Common myeloid progenitor, CD34-positive (primary cell): Measurements from ENCODE around the gene FAM149B1.

Experiments
- CTCF ChIA-PET: fragments of 350-600 bp; sonication (Branson Sonifier 250); formaldehyde crosslinking; loops from one replicate; lab custom pipeline; 2021; ENCODE audit warnings: antibody characterized with exemption; lab: Charles Lee
- POLR2A ChIA-PET: fragments of 350-600 bp; sonication (Branson Sonifier 250); formaldehyde crosslinking; loops from one replicate; lab custom pipeline; 2021; ENCODE audit warnings: antibody characterized with exemption; lab: Charles Lee
- DNase-seq, 3 donors: peaks; one replicate each; pipeline versions ENCODE4 v3.0.0 to v3.0.0-alpha.2; 2013
- H3K27ac ChIP-seq, 2 experiments: 1 replicate in 1 of 2; 2 replicates in 1 of 2; pipeline ENCODE4 v1.7.0; 2013; ENCODE audit warnings: inconsistent platforms in 2 of 2, low read length in 2 of 2, mild to moderate bottlenecking in 2 of 2, low read depth in 1 of 2, moderate library complexity in 1 of 2; ENCODE audit not compliant: severe bottlenecking in 2 of 2, insufficient read depth in 1 of 2, poor library complexity in 1 of 2
- H3K27me3 ChIP-seq, 5 experiments: replicated peaks in 2 of 5; 1 replicate in 3 of 5; 2 replicates in 2 of 5; pipeline versions ENCODE4 v1.6.1 to v1.7.0; 2013; ENCODE audit warnings: low read length in 4 of 5, mild to moderate bottlenecking in 2 of 5, moderate library complexity in 2 of 5, inconsistent platforms in 1 of 5; ENCODE audit not compliant: insufficient read depth in 5 of 5, control insufficient read depth in 4 of 5
- H3K36me3 ChIP-seq, 4 experiments: 1 replicate in 2 of 4; 2 replicates in 2 of 4; pipeline versions ENCODE4 v1.6.1 to v1.7.0; 2013; ENCODE audit warnings: low read length in 3 of 4, control low read depth in 1 of 4, mild to moderate bottlenecking in 1 of 4; ENCODE audit not compliant: control insufficient read depth in 4 of 4, insufficient read depth in 4 of 4
- H3K4me1 ChIP-seq, 4 experiments: 1 replicate in 3 of 4; 2 replicates in 1 of 4; pipeline versions ENCODE4 v1.6.1 to v1.7.1; 2013; ENCODE audit warnings: low read length in 3 of 4, mild to moderate bottlenecking in 3 of 4, control low read depth in 1 of 4, inconsistent platforms in 1 of 4, moderate library complexity in 1 of 4; ENCODE audit not compliant: control insufficient read depth in 4 of 4, insufficient read depth in 4 of 4; ENCODE audit errors: control extremely low read depth in 1 of 4
- H3K4me3 ChIP-seq, 7 experiments: 1 replicate in 4 of 7; 2 replicates in 3 of 7; pipeline versions ENCODE4 v1.5.1 to v1.7.0; 2013; ENCODE audit warnings: mild to moderate bottlenecking in 7 of 7, low read length in 6 of 7, moderate library complexity in 6 of 7, inconsistent platforms in 2 of 7, low read depth in 2 of 7, control low read depth in 1 of 7; ENCODE audit not compliant: insufficient read depth in 4 of 7, control insufficient read depth in 1 of 7; ENCODE audit errors: extremely low read depth in 1 of 7
- H3K9me3 ChIP-seq, 5 experiments: 1 replicate in 4 of 5; 2 replicates in 1 of 5; pipeline versions ENCODE4 v1.6.1 to v1.7.1; 2013; ENCODE audit warnings: low read length in 4 of 5, mild to moderate bottlenecking in 2 of 5, inconsistent platforms in 1 of 5, low read depth in 1 of 5, moderate library complexity in 1 of 5; ENCODE audit not compliant: control insufficient read depth in 4 of 5, insufficient read depth in 2 of 5; ENCODE audit errors: control extremely low read depth in 1 of 5
- WGBS: methylation state at CpG from one replicate; pipeline ENCODE4 v1.1.5; 2013; ENCODE audit not compliant: insufficient coverage; 5-methylcytosine and 5-hydroxymethylcytosine counted together

The FAM149B1 gene

GRCh38 chr10:73159038-73159648 is 8.8 kb upstream of the FAM149B1 start:
- Histone ChIP-seq H3K36me3 (peaks cover 18 to 48% (median 31%) of the 10 kb centered on the region in 4 experiments), H3K4me3 (no peak overlapping the region), H3K9me3 (no peaks in the 10 kb centered on the region), H3K27ac (peak overlapping the region in 1 of 2 experiments; percentile 32), H3K4me1 (no peaks in the 10 kb centered on the region), H3K27me3 (no peaks in the 10 kb centered on the region)
- ChIA-PET POLR2A (no interaction called here), CTCF (interaction anchor here (0.7 to 4.1 kb wide), 10 partner anchors 11 to 93 kb away, joined by 3 to 23 read pairs (median 4); partner anchors contain the start of genes ECD, FAM149B1, MRPS16 and P4HA1)
- peak; percentile 60 to 72 (median 60) for DNase-seq
- WGBS, result no CpG with 5 or more reads among the region's 5 CpGs

- WGBS, result no CpG with 5 or more reads among the region's 1 CpG
Measured at GRCh38 chr10:73161079-73161478, 6.8 kb upstream of the FAM149B1 start.

DNA sequence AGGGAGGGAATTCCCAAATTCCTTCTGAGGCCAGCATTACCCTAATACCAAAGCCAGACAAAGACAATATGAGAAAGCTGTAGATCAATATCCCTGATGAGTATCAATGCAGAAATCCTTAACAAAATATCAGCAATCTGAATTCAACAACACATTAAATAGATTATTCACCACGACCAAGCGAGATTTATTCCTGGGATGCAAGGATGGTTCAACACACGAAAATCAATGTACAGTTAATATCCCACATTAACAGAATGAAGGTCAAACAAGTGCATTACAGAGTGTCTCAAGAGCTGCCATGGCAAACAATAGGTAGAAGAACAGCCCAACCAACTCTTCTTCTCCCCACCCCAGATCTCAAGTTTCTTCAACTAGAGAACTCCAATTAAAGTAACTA is 6.3 kb upstream of the FAM149B1 start:
- no peak for DNase-seq
- peaks cover 10 to 37% (median 20%) of the 10 kb centered on the region in 4 experiments for H3K36me3 ChIP-seq
- no peak overlapping the region for H3K27ac ChIP-seq
- ChIA-PET POLR2A (no interaction called here), CTCF (interaction anchor here (1.0 to 1.4 kb wide), 3 partner anchors 10 to 29 kb away, joined by 3 to 4 read pairs (median 3); no protein-coding TSS in a partner anchor)
- 100% methylated on average over 2 of the region's 3 CpGs for WGBS
- no peaks in the 10 kb centered on the region for H3K27me3 ChIP-seq
- no peaks in the 10 kb centered on the region for H3K9me3 ChIP-seq
- peaks cover 0 to 5% (median under 1%) of the 10 kb centered on the region in 4 experiments for H3K4me1 ChIP-seq
- H3K4me3 ChIP-seq, result no peak overlapping the region

More at GRCh38 chr10:73161079-73161478, 6.8 kb upstream of the FAM149B1 start:
- DNase-seq, result no peak
- Histone ChIP-seq H3K4me3 (no peak overlapping the region), H3K4me1 (peaks cover 0 to 3% (median 0%) of the 10 kb centered on the region in 4 experiments), H3K9me3 (no peaks in the 10 kb centered on the region), H3K36me3 (peaks cover 14 to 42% (median 25%) of the 10 kb centered on the region in 4 experiments), H3K27ac (no peak overlapping the region), H3K27me3 (no peaks in the 10 kb centered on the region)
- POLR2A ChIA-PET, result no interaction called here
- CTCF ChIA-PET, result interaction anchor here (1.0 to 3.6 kb wide), 3 partner anchors 9 to 16 kb away, joined by 3 to 23 read pairs (median 4); partner anchors contain the start of genes ECD and FAM149B1

DNA sequence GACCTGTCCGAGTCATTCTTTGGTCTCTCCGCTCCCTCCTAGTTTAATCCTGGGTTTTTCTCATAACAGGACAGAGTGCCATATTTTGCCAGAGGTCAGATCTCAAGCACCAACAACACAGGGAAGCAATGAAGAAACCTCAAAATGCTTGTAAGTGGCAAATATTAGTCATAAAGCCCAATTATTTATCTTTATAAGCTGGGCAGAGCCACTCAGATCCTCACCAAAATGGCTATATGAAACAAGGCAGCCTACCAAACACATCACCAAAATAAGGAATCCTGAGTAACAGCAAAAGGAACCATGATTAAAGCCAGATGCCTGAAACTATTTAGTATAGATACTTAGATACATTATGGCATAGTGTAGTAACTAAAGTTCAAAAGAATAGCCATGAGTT is 4.8 kb upstream of the FAM149B1 start:
- Histone ChIP-seq H3K9me3 (no peaks in the 10 kb centered on the region), H3K4me1 (peaks cover 2 to 14% (median 8%) of the 10 kb centered on the region in 4 experiments), H3K27ac (peak overlapping the region in 1 of 2 experiments; percentile 30), H3K36me3 (peaks cover 3 to 36% (median 19%) of the 10 kb centered on the region in 4 experiments), H3K27me3 (no peaks in the 10 kb centered on the region), H3K4me3 (no peak overlapping the region)
- CTCF ChIA-PET, result interaction anchor here (1.3 kb wide), 1 partner anchor 11 kb away, joined by 4 read pairs; no protein-coding TSS in a partner anchor
- WGBS, result 95% methylated on average over 2 of the region's 2 CpGs
- POLR2A ChIA-PET, result interaction anchor here (0.6 kb wide), 1 partner anchor 176 kb away, joined by 4 read pairs; no protein-coding TSS in a partner anchor
- DNase-seq, result no peak

DNA sequence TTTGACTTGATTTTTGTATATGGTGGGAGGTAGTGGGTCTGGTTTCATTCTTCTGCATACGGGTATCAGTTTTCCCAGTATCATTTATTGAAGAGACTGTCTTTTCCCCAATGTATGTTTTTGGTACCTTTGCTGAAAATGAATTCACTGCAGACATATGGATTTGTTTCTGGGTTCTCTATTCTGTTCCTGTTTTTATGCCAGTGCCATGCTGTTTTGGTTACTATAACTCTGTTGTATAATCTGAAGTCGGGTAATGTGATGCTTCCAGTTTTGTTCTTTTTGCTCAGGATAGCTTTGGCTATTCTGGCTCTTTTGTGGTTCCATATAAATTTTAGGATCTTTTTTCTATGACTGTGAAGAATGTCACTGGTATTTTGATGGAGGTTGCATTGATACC is 947 bp upstream of the FAM149B1 start:
- CTCF ChIA-PET, result interaction anchor here (0.9 to 1.1 kb wide), 2 partner anchors 10 to 71 kb away, joined by 3 read pairs; partner anchors contain the start of gene P4HA1
- POLR2A ChIA-PET, result no interaction called here
- DNase-seq, result no peak
- peaks cover 7 to 20% (median 11%) of the 10 kb centered on the region in 4 experiments for H3K4me1 ChIP-seq
- H3K27ac ChIP-seq, result peak overlapping the region; percentile 95 to 99
- WGBS, result 100% methylated on average over 1 of the region's 2 CpGs
- H3K27me3 ChIP-seq, result no peaks in the 10 kb centered on the region
- no peaks in the 10 kb centered on the region for H3K9me3 ChIP-seq
- peak overlapping the region in 6 of 7 experiments; percentile 96 to 100 (median 100) for H3K4me3 ChIP-seq
- peaks cover 0 to 19% (median 13%) of the 10 kb centered on the region in 4 experiments for H3K36me3 ChIP-seq

GRCh38 chr10:73167458-73167782 is 499 bp upstream of the FAM149B1 start:
- peaks cover 7 to 20% (median 11%) of the 10 kb centered on the region in 4 experiments for H3K4me1 ChIP-seq
- ChIA-PET POLR2A (interaction anchor here (1.4 to 1.7 kb wide), 2 partner anchors 71 to 72 kb away, joined by 3 to 7 read pairs; partner anchors contain the start of gene P4HA1), CTCF (interaction anchor here (0.9 to 4.9 kb wide), 2 partner anchors 8 to 71 kb away, joined by 3 to 23 read pairs; partner anchors contain the start of gene P4HA1)
- no peaks in the 10 kb centered on the region for H3K27me3 ChIP-seq
- H3K36me3 ChIP-seq, result peaks cover 0 to 15% (median 10%) of the 10 kb centered on the region in 4 experiments
- WGBS, result 8% methylated on average over 5 of the region's 5 CpGs
- H3K27ac ChIP-seq, result peak overlapping the region; percentile 95 to 99
- H3K4me3 ChIP-seq, result peak overlapping the region; percentile 96 to 100 (median 100)
- DNase-seq, result no peak
- no peaks in the 10 kb centered on the region for H3K9me3 ChIP-seq
